Smooth muscle cell (in vitro differentiated cells): ENCODE results near the gene GRK3. TPM values are rescaled to one million over a fixed set of nuclear protein-coding genes. Genes with fewer than 3 reads are reported as not detected.

ENCODE experiments used
- DNase-seq: peaks from one replicate; lab custom pipeline; 2025; ENCODE audit not compliant: unreplicated experiment; lab: John Stamatoyannopoulos, UW
- H2AFZ ChIP-seq: fragments of 200-600 bp; sonication (generic); 2 replicates; pipeline ENCODE4 v1.6.0; 2016; ENCODE audit warnings: antibody characterized with exemption, low read depth, mild to moderate bottlenecking
- H3F3A ChIP-seq: fragments of 200-600 bp; sonication (generic); 2 replicates; pipeline ENCODE4 v1.6.0; 2017; ENCODE audit warnings: antibody characterized with exemption, low read depth
- H3K27ac ChIP-seq: fragments of 200-600 bp; sonication (generic); 2 replicates; pipeline ENCODE4 v1.5.1; 2016; ENCODE audit warnings: low read depth, mild to moderate bottlenecking
- H3K27me3 ChIP-seq: fragments of 200-600 bp; sonication (generic); 2 replicates; pipeline ENCODE4 v1.6.1; 2016; ENCODE audit warnings: low read depth, mild to moderate bottlenecking
- H3K36me3 ChIP-seq: fragments of 200-600 bp; sonication (generic); 2 replicates; pipeline ENCODE4 v1.5.1; 2016; ENCODE audit warnings: low read depth
- H3K4me1 ChIP-seq: fragments of 200-600 bp; sonication (generic); 2 replicates; pipeline ENCODE4 v1.5.1; 2016; ENCODE audit warnings: low read depth
- H3K4me2 ChIP-seq: fragments of 200-600 bp; sonication (generic); 2 replicates; pipeline ENCODE4 v1.6.0; 2016; ENCODE audit warnings: mild to moderate bottlenecking
- H3K4me3 ChIP-seq: fragments of 200-600 bp; sonication (generic); 2 replicates; pipeline ENCODE4 v1.5.1; 2016; ENCODE audit warnings: mild to moderate bottlenecking
- H3K79me2 ChIP-seq: fragments of 200-600 bp; sonication (generic); 2 replicates; pipeline ENCODE4 v1.6.0; 2016; ENCODE audit warnings: low read depth, mild to moderate bottlenecking
- H3K9ac ChIP-seq: fragments of 200-600 bp; sonication (generic); 2 replicates; pipeline ENCODE4 v1.6.0; 2016; ENCODE audit warnings: low read depth
- H3K9me3 ChIP-seq: fragments of 200-600 bp; sonication (generic); replicated peaks from 2 replicates; pipeline ENCODE4 v1.5.1; 2016; ENCODE audit warnings: low read depth
- H4K20me1 ChIP-seq: fragments of 200-600 bp; sonication (generic); 2 replicates; pipeline ENCODE4 v1.6.0; 2016; ENCODE audit warnings: low read depth
- CTCF ChIP-seq: fragments of 200-600 bp; sonication (generic); IDR thresholded peaks from 2 replicates; pipeline ENCODE4 v1.5.1; 2017; ENCODE audit warnings: borderline replicate concordance, mild to moderate bottlenecking, antibody characterized with exemption; ENCODE audit not compliant: insufficient read depth, poor library complexity, severe bottlenecking
- WGBS: methylation state at CpG from one replicate; pipeline ENCODE4 v1.1.7; 2016; ENCODE audit warnings: low lambda C conversion rate; 5-methylcytosine and 5-hydroxymethylcytosine counted together
- polyA plus RNA-seq: library from polyadenylated mRNA; unstranded; fragments of >200 nt; fragmentation: Nextera tagmentation; extraction: Ambion mirVana; gene quantifications from 2 replicates; pipeline ENCODE4 v1.2.1, GENCODE V29; 2016
- total RNA-seq: library from RNA; depleted of rRNA; stranded (reverse); fragments of >200 nt; gene quantifications from 2 replicates; pipeline ENCODE4 v1.2.3, GENCODE V29; 2014

GRK3 gene
- total and polyA plus RNA-seq, 2 experiments from 2014 or later = 1.0 to 4.6 TPM

- WGBS = 95% methylated on average over 8 of the region's 8 CpGs
- no peak overlapping the region for H3K4me3 ChIP-seq
- no peaks in the 10 kb centered on the region for H3K36me3 ChIP-seq
- H3K27ac ChIP-seq = no peak overlapping the region
- no peak for DNase-seq
- H3F3A ChIP-seq = no peaks in the 10 kb centered on the region
- H4K20me1 ChIP-seq = no peaks in the 10 kb centered on the region
- no peaks in the 10 kb centered on the region for H3K27me3 ChIP-seq
- H3K9ac ChIP-seq = no peak overlapping the region
- H3K79me2 ChIP-seq = no peaks in the 10 kb centered on the region
- H2AFZ ChIP-seq = no peak overlapping the region
- no peaks in the 10 kb centered on the region for H3K4me1 ChIP-seq
- H3K4me2 ChIP-seq = no peak overlapping the region
- H3K9me3 ChIP-seq = no peaks in the 10 kb centered on the region
- TF ChIP-seq CTCF = no peak
Observed at GRCh38 chr22:25758316-25758715, 193.8 kb downstream of the GRK3 start.

GRCh38 chr22:25759825-25760231, 195.4 kb downstream of the GRK3 start:
- Histone ChIP-seq H3K9ac (peak overlapping the region; percentile 27), H3K4me1 (no peaks in the 10 kb centered on the region), H3K4me2 (no peak overlapping the region), H3K36me3 (no peaks in the 10 kb centered on the region), H3K27me3 (no peaks in the 10 kb centered on the region), H3K79me2 (no peaks in the 10 kb centered on the region), H4K20me1 (no peaks in the 10 kb centered on the region), H2AFZ (no peak overlapping the region), H3F3A (no peaks in the 10 kb centered on the region), H3K27ac (peak overlapping the region; percentile 68), H3K4me3 (no peak overlapping the region), H3K9me3 (no peaks in the 10 kb centered on the region)
- no peak for DNase-seq
- WGBS = 34% methylated on average over 5 of the region's 5 CpGs
- no peak for TF ChIP-seq CTCF

GRCh38 chr22:25760294-25760693, 195.8 kb downstream of the GRK3 start:
- DNase-seq = no peak
- Histone ChIP-seq H3K79me2 (no peaks in the 10 kb centered on the region), H2AFZ (no peak overlapping the region), H4K20me1 (no peaks in the 10 kb centered on the region), H3K4me1 (no peaks in the 10 kb centered on the region), H3K27ac (peak overlapping the region; percentile 68), H3K9me3 (no peaks in the 10 kb centered on the region), H3K4me3 (no peak overlapping the region), H3F3A (no peaks in the 10 kb centered on the region), H3K4me2 (no peak overlapping the region), H3K9ac (no peak overlapping the region), H3K36me3 (no peaks in the 10 kb centered on the region), H3K27me3 (no peaks in the 10 kb centered on the region)
- no peak for TF ChIP-seq CTCF
- WGBS = 66% methylated on average over 2 of the region's 2 CpGs

GRCh38 chr22:25760848-25761595, 196.5 kb downstream of the GRK3 start:
- Histone ChIP-seq H3K4me1 (no peaks in the 10 kb centered on the region), H3K36me3 (no peaks in the 10 kb centered on the region), H3K4me3 (no peak overlapping the region), H3K27me3 (no peaks in the 10 kb centered on the region), H3K9me3 (peaks cover under 1% of the 10 kb centered on the region), H2AFZ (no peak overlapping the region), H3K27ac (no peak overlapping the region), H4K20me1 (no peaks in the 10 kb centered on the region), H3K4me2 (no peak overlapping the region), H3K79me2 (no peaks in the 10 kb centered on the region), H3F3A (no peaks in the 10 kb centered on the region), H3K9ac (no peak overlapping the region)
- 95% methylated on average over 15 of the region's 15 CpGs for WGBS
- DNase-seq = no peak
- no peak for TF ChIP-seq CTCF
